HepG2 (cell line): Measurements from ENCODE around the gene TUT1. TPM values are rescaled to one million over a fixed set of nuclear protein-coding genes. Genes with fewer than 3 reads are reported as not detected.
A peak's percentile ranks its signal among the peaks of the same experiment; 100 is the strongest.

Experiments used
- HIVEP1 ChIP-seq: sonication (generic); formaldehyde crosslinking; IDR thresholded peaks from 2 replicates; pipeline ENCODE4 v1.4.0; 2020; ENCODE audit warnings: mild to moderate bottlenecking, missing genetic modification reagents
- NCOA5 ChIP-seq: sonication (generic); formaldehyde crosslinking; IDR thresholded peaks from 2 replicates; pipeline ENCODE4 v1.4.0; 2020; ENCODE audit warnings: missing genetic modification reagents
- NFE2L1 ChIP-seq: sonication (generic); formaldehyde crosslinking; IDR thresholded peaks from 2 replicates; pipeline ENCODE4 v1.4.0; 2020; ENCODE audit warnings: missing genetic modification reagents, mild to moderate bottlenecking, borderline replicate concordance
- RFXAP ChIP-seq: sonication (generic); formaldehyde crosslinking; IDR thresholded peaks from 2 replicates; pipeline ENCODE4 v1.4.0; 2020; ENCODE audit warnings: missing genetic modification reagents, borderline replicate concordance
- SALL1 ChIP-seq: sonication (generic); formaldehyde crosslinking; IDR thresholded peaks from 2 replicates; pipeline ENCODE4 v1.8.0; 2022; ENCODE audit warnings: mild to moderate bottlenecking, missing genetic modification reagents
- ZNF10 ChIP-seq: sonication (generic); formaldehyde crosslinking; IDR thresholded peaks from 2 replicates; pipeline ENCODE4 v1.4.0; 2020; ENCODE audit warnings: mild to moderate bottlenecking, low read depth, missing genetic modification reagents, borderline replicate concordance
- ZNF224 ChIP-seq: sonication (generic); formaldehyde crosslinking; IDR thresholded peaks from 2 replicates; pipeline ENCODE4 v1.5.0; 2020; ENCODE audit warnings: mild to moderate bottlenecking, missing genetic modification reagents
- ZNF225 ChIP-seq: sonication (generic); formaldehyde crosslinking; IDR thresholded peaks from 2 replicates; pipeline ENCODE4 v1.4.0; 2020; ENCODE audit warnings: mild to moderate bottlenecking, missing genetic modification reagents
- ZNF567 ChIP-seq: sonication (generic); formaldehyde crosslinking; IDR thresholded peaks from 2 replicates; pipeline ENCODE4 v1.8.1; 2023; ENCODE audit warnings: mild to moderate bottlenecking, missing genetic modification reagents, borderline replicate concordance
- ZNF709 ChIP-seq: sonication (generic); formaldehyde crosslinking; IDR thresholded peaks from 2 replicates; pipeline ENCODE4 v1.5.0; 2020; ENCODE audit warnings: mild to moderate bottlenecking, missing genetic modification reagents
- ZNF83 ChIP-seq: sonication (generic); formaldehyde crosslinking; IDR thresholded peaks from 2 replicates; pipeline ENCODE4 v1.4.0; 2020; ENCODE audit warnings: missing genetic modification reagents, mild to moderate bottlenecking, borderline replicate concordance
- polyA plus RNA-seq, 8 experiments: library from polyadenylated mRNA; depleted of rRNA in 3 of 8; stranded (reverse) in 7 of 8; unstranded in 1 of 8; fragments of >200 nt; fragmentation: Illumina TruSeq in 4 of 8; extraction: Trizol in 4 of 8; gene quantifications; 2 replicates each; pipeline versions ENCODE4 v1.2.1 to v1.2.3, GENCODE V29; 2011 to 2016; ENCODE audit warnings: low read depth in 4 of 8, missing spikeins in 1 of 8, mixed read lengths in 1 of 8; ENCODE audit not compliant: insufficient read depth in 1 of 8
- total RNA-seq, 5 experiments: library from RNA; depleted of rRNA; stranded (reverse); fragments of >200 nt; fragmentation: Illumina TruSeq; extraction: Trizol; gene quantifications; 2 replicates each; pipeline ENCODE4 v1.2.3, GENCODE V29; 2016; ENCODE audit warnings: low read depth in 1 of 5
- TF ChIP-seq, protein P1 (sequence below): sonication (generic); formaldehyde crosslinking; IDR thresholded peaks from 2 replicates; pipeline ENCODE4 v1.8.0; 2022; ENCODE audit warnings: mild to moderate bottlenecking, missing genetic modification reagents; ENCODE audit not compliant: insufficient replicate concordance
- TF ChIP-seq, protein P2 (sequence below): sonication (generic); formaldehyde crosslinking; IDR thresholded peaks from 2 replicates; pipeline ENCODE4 v1.5.0; 2020; ENCODE audit warnings: missing genetic modification reagents
- TF ChIP-seq, protein P3 (sequence below): sonication (generic); formaldehyde crosslinking; conservative IDR thresholded peaks from 2 replicates; pipeline ENCODE4 v1.4.0; 2020; ENCODE audit warnings: missing genetic modification reagents
- TF ChIP-seq, protein P4 (sequence below): sonication (generic); formaldehyde crosslinking; IDR thresholded peaks from 2 replicates; pipeline ENCODE4 v1.5.0; 2020; ENCODE audit warnings: missing genetic modification reagents
- TF ChIP-seq, protein P5 (sequence below): sonication (generic); formaldehyde crosslinking; IDR thresholded peaks from 2 replicates; pipeline ENCODE4 v1.4.0; 2020; ENCODE audit warnings: missing genetic modification reagents
- TF ChIP-seq, protein P6 (sequence below): IDR thresholded peaks from 2 replicates; pipeline ENCODE4 v1.6.1; 2016; ENCODE audit warnings: mild to moderate bottlenecking

The TUT1 gene
- total and polyA plus RNA-seq, 2 of the 13 experiments (the other 11 are each of a cell fraction or from before 2014, with no cell fraction given): 9.7 to 14.3 TPM

DNA sequence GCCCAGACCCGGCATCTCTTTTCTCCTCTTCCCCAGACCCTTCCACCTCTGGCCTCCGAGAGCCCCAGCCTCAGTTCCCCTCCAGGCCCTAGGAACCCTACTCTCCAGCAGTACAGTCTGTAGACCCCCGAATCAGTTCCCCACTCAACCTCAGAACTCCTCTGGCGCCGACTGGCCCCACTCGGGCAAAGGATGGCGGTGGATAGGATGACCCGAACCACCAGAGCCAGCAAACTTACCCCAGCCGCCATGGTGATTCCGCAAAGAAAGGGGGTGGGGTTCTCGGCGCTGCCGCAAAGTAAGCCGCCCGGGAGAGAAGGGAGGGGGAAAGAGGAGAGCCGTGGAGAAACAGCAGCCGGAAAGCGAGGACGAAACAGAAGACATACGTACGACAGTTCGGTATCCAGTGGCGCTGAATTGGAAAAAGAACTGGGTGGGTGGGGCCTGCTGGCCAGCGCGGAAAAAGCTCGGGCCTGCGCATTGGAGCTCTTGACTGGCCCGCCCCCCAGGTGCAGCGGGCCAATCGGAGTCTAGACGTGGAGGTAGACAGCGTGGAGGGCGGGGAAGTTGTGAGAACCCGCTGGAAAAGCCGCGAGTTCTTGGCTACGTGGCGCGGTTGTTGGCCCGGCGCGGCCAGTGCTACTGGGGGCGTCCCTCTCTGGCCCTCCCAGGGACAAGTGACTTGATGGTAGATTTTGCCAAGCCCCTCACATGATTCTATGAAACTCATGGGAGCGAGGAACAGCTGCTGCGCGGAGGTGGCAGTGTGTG, 17.5 kb downstream of the TUT1 start, which contains the start of gene EEF1G (continued):
- TF ChIP-seq, protein P1, sequence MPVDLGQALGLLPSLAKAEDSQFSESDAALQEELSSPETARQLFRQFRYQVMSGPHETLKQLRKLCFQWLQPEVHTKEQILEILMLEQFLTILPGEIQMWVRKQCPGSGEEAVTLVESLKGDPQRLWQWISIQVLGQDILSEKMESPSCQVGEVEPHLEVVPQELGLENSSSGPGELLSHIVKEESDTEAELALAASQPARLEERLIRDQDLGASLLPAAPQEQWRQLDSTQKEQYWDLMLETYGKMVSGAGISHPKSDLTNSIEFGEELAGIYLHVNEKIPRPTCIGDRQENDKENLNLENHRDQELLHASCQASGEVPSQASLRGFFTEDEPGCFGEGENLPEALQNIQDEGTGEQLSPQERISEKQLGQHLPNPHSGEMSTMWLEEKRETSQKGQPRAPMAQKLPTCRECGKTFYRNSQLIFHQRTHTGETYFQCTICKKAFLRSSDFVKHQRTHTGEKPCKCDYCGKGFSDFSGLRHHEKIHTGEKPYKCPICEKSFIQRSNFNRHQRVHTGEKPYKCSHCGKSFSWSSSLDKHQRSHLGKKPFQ: no peak
- TF ChIP-seq ZNF709 (CRISPR knock-in tag) (no peak), ZNF83 (CRISPR knock-in tag) (0 out of 2 replicates have a peak, but pooled peaks have one; percentile 69), HIVEP1 (CRISPR knock-in tag) (0 out of 2 replicates have a peak, but pooled peaks have one; percentile 62), NFE2L1 (CRISPR knock-in tag) (no peak), SALL1 (CRISPR knock-in tag) (peak; percentile 66), ZNF225 (0 out of 2 replicates have a peak, but pooled peaks have one; percentile 31), NCOA5 (no peak), ZNF567 (CRISPR knock-in tag) (no peak), RFXAP (CRISPR knock-in tag) (no peak), ZNF10 (no peak), ZNF224 (peak; percentile 82; the same call in 1 of the 2 replicates)
- TF ChIP-seq, protein P2, sequence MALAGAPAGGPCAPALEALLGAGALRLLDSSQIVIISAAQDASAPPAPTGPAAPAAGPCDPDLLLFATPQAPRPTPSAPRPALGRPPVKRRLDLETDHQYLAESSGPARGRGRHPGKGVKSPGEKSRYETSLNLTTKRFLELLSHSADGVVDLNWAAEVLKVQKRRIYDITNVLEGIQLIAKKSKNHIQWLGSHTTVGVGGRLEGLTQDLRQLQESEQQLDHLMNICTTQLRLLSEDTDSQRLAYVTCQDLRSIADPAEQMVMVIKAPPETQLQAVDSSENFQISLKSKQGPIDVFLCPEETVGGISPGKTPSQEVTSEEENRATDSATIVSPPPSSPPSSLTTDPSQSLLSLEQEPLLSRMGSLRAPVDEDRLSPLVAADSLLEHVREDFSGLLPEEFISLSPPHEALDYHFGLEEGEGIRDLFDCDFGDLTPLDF (CRISPR knock-in tag): peak; percentile 82
- TF ChIP-seq, protein P3, sequence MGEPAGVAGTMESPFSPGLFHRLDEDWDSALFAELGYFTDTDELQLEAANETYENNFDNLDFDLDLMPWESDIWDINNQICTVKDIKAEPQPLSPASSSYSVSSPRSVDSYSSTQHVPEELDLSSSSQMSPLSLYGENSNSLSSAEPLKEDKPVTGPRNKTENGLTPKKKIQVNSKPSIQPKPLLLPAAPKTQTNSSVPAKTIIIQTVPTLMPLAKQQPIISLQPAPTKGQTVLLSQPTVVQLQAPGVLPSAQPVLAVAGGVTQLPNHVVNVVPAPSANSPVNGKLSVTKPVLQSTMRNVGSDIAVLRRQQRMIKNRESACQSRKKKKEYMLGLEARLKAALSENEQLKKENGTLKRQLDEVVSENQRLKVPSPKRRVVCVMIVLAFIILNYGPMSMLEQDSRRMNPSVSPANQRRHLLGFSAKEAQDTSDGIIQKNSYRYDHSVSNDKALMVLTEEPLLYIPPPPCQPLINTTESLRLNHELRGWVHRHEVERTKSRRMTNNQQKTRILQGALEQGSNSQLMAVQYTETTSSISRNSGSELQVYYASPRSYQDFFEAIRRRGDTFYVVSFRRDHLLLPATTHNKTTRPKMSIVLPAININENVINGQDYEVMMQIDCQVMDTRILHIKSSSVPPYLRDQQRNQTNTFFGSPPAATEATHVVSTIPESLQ: 0 out of 2 replicates have a peak, but pooled peaks have one; percentile 49
- TF ChIP-seq, protein P4, sequence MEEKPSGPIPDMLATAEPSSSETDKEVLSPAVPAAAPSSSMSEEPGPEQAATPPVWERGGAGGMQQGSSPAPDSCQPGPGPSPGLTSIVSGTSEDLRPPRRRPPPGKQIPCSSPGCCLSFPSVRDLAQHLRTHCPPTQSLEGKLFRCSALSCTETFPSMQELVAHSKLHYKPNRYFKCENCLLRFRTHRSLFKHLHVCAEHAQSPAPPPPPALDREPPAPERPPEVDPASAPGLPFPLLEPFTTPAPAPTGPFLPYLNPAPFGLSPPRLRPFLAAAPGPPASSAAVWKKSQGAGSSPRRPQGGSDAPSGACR (CRISPR knock-in tag): no peak
- TF ChIP-seq, protein P5, sequence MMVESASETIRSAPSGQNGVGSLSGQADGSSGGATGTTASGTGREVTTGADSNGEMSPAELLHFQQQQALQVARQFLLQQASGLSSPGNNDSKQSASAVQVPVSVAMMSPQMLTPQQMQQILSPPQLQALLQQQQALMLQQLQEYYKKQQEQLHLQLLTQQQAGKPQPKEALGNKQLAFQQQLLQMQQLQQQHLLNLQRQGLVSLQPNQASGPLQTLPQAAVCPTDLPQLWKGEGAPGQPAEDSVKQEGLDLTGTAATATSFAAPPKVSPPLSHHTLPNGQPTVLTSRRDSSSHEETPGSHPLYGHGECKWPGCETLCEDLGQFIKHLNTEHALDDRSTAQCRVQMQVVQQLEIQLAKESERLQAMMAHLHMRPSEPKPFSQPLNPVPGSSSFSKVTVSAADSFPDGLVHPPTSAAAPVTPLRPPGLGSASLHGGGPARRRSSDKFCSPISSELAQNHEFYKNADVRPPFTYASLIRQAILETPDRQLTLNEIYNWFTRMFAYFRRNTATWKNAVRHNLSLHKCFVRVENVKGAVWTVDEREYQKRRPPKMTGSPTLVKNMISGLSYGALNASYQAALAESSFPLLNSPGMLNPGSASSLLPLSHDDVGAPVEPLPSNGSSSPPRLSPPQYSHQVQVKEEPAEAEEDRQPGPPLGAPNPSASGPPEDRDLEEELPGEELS (CRISPR knock-in tag): 0 out of 2 replicates have a peak, but pooled peaks have one; percentile 7
- TF ChIP-seq, protein P6, sequence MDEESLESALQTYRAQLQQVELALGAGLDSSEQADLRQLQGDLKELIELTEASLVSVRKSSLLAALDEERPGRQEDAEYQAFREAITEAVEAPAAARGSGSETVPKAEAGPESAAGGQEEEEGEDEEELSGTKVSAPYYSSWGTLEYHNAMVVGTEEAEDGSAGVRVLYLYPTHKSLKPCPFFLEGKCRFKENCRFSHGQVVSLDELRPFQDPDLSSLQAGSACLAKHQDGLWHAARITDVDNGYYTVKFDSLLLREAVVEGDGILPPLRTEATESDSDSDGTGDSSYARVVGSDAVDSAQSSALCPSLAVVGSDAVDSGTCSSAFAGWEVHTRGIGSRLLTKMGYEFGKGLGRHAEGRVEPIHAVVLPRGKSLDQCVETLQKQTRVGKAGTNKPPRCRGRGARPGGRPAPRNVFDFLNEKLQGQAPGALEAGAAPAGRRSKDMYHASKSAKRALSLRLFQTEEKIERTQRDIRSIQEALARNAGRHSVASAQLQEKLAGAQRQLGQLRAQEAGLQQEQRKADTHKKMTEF (CRISPR knock-in tag): peak; percentile 47; the same call in 1 of the 2 replicates
